Mammary epithelial cell (primary cell): ENCODE measurements around the gene ZFHX3.

ENCODE experiments used
- CTCF ChIP-seq, 2 donors: IDR thresholded peaks in 1 of 2; conservative IDR thresholded peaks in 1 of 2; 2 replicates each; pipeline ENCODE4 v1.5.1; 2011 to 2012; ENCODE audit warnings: inconsistent platforms in 2 of 2, low read length in 2 of 2, mild to moderate bottlenecking in 2 of 2, control low read depth in 1 of 2, low read depth in 1 of 2; ENCODE audit not compliant: insufficient read depth in 1 of 2; ENCODE audit errors: extremely low read depth in 1 of 2
- EZH2 ChIP-seq: IDR thresholded peaks from 2 replicates; pipeline ENCODE4 v1.6.1; 2012; ENCODE audit warnings: low read length, inconsistent platforms, borderline replicate concordance

DNA sequence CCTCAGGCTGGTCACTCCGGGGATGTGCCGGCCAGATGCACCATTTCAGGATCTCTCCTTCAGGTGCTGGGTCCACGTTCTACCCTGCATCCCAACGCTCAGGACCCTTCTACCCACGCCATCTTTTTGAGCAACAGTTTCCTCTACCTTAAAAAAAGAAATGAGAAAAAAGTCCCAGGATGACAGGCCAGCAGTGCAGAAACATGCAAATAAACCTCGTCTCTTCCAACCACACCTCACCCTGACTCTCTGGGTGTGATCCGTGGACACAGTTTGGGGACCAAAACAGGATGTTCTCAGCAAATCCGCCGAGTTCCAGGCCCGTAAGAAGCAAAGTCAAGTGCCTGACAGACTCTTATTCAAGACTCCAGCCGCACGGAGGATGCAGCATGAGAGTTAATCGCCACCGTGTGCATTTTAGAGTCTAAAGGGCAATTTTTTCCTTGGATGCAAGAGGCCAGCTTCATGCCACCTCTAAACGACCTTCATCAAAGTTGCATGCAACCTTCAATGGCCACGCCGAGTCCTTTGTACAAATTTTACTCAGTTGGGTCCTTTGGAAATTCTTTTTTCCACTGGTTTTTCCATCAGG is 99.6 kb downstream of the ZFHX3 start:
- TF ChIP-seq CTCF (conservative IDR thresholded peaks at IDR 0.05 in 1 of 2, IDR thresholded peaks at IDR 0.05 in 1 of 2; ENCODE audit: extremely low read depth in 1 of 2, insufficient read depth in 1 of 2, low read depth in 1 of 2, low read length in 2 of 2) (no peak), EZH2 (no peak)
